Right atrium auricular region (tissue), 2 donors: Measurements from ENCODE around the gene GPX3. TPM values are rescaled to one million over a fixed set of nuclear protein-coding genes. Genes with fewer than 3 reads are reported as not detected.

Experiments
- DNase-seq: peaks from one replicate; pipeline ENCODE4 v3.0.0-alpha.2; 2019; ENCODE audit warnings: low spot score
- H3K27ac ChIP-seq, 2 donors: fragments of 200-600 bp; sonication (generic); 1 replicate in 1 of 2; 2 replicates in 1 of 2; pipeline ENCODE4 v1.5.1; 2016 to 2019
- H3K27me3 ChIP-seq, 2 donors: fragments of 200-600 bp; sonication (generic); one replicate each; pipeline versions ENCODE4 v1.5.1 to v1.6.0; 2017 to 2019
- H3K36me3 ChIP-seq: fragments of 200-600 bp; sonication (generic); one replicate; pipeline ENCODE4 v1.5.1; 2016
- H3K4me1 ChIP-seq, 2 donors: fragments of 200-600 bp; sonication (generic); one replicate each; pipeline versions ENCODE4 v1.5.1 to v1.6.0; 2017 to 2019
- H3K4me3 ChIP-seq, 2 donors: fragments of 200-600 bp; sonication (generic); 1 replicate in 1 of 2; 2 replicates in 1 of 2; pipeline ENCODE4 v1.5.1; 2017 to 2019; ENCODE audit warnings: mild to moderate bottlenecking in 1 of 2, moderate library complexity in 1 of 2
- H3K9me3 ChIP-seq, 2 donors: fragments of 200-600 bp; sonication (generic); one replicate each; pipeline ENCODE4 v1.5.1; 2019
- total RNA-seq, 2 donors: library from RNA; depleted of rRNA; stranded (reverse); fragments of >200 nt; gene quantifications; one replicate each; pipeline ENCODE4 v1.1.0, GENCODE V29; 2016
- TF ChIP-seq, protein P1 (sequence below), 2 donors: fragments of 200-600 bp; sonication (generic); IDR thresholded peaks; one replicate each; pipeline ENCODE4 v1.5.1; 2019; ENCODE audit warnings: antibody characterized with exemption in 2 of 2

GPX3 gene, protein sequence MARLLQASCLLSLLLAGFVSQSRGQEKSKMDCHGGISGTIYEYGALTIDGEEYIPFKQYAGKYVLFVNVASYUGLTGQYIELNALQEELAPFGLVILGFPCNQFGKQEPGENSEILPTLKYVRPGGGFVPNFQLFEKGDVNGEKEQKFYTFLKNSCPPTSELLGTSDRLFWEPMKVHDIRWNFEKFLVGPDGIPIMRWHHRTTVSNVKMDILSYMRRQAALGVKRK
- 1,000 to 10,000 TPM; 2,222 to 2,480 TPM for total RNA-seq

DNA sequence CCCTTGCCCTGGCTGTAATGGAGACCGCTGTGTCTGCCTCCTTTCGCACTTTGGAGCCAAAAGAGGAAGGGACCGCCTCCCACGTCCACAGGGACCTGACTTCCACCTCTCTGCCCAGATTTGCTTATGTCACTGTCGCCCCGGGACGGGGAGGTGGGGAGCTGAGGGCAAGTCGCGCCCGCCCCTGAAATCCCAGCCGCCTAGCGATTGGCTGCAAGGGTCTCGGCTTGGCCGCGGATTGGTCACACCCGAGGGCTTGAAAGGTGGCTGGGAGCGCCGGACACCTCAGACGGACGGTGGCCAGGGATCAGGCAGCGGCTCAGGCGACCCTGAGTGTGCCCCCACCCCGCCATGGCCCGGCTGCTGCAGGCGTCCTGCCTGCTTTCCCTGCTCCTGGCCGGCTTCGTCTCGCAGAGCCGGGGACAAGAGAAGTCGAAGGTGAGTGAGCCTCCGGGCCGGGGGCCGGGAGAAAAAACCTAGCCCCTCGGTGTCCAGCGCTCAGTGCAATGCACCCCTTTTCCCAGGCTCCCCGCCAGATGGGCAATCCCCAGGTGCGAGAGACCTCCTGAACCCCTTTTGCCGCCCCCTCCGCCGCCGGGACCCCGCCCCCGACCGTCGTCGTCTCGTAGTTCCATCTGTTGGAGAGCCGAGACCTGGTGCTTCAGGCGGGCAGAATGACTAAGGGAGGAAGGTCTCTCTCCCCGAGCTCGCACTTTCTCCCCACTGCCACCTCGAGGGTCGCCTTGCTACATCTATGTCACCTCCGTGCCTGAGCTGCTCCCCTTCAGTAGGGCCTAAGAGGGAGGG lies at the start of gene GPX3:
GPX3 (plus strand) TSS at position 288 of the 807 bp plus-strand sequence; CDS start at position 352, 64 bp downstream.
- Histone ChIP-seq H3K4me1 (peaks cover 0 to 56% of the 10 kb centered on the region in 2 donors), H3K9me3 (no peaks in the 10 kb centered on the region), H3K36me3 (peaks cover 28% of the 10 kb centered on the region), H3K4me3 (peak within 1 kb of the TSS; percentile 93), H3K27ac (peak within 1 kb of the TSS; percentile 97 to 98), H3K27me3 (no peaks in the 10 kb centered on the region)
- peak; percentile 98 for DNase-seq
- TF ChIP-seq, protein P1, sequence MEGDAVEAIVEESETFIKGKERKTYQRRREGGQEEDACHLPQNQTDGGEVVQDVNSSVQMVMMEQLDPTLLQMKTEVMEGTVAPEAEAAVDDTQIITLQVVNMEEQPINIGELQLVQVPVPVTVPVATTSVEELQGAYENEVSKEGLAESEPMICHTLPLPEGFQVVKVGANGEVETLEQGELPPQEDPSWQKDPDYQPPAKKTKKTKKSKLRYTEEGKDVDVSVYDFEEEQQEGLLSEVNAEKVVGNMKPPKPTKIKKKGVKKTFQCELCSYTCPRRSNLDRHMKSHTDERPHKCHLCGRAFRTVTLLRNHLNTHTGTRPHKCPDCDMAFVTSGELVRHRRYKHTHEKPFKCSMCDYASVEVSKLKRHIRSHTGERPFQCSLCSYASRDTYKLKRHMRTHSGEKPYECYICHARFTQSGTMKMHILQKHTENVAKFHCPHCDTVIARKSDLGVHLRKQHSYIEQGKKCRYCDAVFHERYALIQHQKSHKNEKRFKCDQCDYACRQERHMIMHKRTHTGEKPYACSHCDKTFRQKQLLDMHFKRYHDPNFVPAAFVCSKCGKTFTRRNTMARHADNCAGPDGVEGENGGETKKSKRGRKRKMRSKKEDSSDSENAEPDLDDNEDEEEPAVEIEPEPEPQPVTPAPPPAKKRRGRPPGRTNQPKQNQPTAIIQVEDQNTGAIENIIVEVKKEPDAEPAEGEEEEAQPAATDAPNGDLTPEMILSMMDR (IDR thresholded peaks at IDR 0.05): no peak

DNA sequence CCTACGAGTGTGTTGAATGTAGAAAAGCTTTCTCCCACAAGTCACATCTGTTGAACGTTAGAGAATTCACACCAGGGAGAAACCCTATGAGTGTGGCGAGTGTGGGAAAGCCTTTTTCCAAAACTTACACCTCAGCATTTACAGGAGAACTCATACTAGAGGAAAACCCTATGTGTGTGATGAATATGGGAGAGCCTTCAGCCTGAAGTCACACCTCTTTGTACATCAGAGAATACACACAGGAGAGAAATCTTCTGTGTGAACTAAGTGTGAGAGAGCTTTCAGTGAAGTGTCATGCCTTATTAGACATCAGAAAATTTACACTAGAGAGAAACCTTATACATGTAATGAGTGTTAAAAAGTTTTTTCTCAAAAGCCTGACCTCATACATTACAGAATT lies 41.8 kb upstream of the GPX3 start:
- H3K4me3 ChIP-seq: no peak overlapping the region
- H3K27ac ChIP-seq: no peak overlapping the region
- H3K36me3 ChIP-seq: no peaks in the 10 kb centered on the region
- H3K4me1 ChIP-seq: no peaks in the 10 kb centered on the region
- no peak for DNase-seq
- no peaks in the 10 kb centered on the region for H3K27me3 ChIP-seq
- H3K9me3 ChIP-seq: peaks cover 0 to 24% of the 10 kb centered on the region in 2 donors
- TF ChIP-seq, protein P1 (IDR thresholded peaks at IDR 0.05): no peak

DNA sequence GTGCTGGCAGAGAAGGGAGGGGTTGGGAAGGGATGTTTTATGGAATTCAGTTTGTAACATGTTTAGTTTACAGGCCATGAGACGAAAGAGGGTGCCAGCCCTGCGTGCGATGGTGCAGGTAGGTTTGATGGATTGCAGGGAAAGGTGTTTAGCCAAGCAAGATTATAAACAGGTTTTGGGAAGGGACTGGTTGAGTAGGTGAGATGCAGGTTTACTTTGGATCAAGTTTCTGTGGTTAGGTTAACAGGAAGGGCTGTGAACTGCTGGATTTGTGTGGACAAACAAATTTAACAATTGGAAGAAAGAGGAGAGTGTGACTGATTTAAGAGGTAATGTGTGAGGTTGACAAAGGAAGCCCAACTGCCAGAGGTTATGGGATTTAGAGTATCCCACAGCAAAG lies 32.6 kb upstream of the GPX3 start:
- DNase-seq: no peak
- no peaks in the 10 kb centered on the region for H3K9me3 ChIP-seq
- no peaks in the 10 kb centered on the region for H3K36me3 ChIP-seq
- no peaks in the 10 kb centered on the region for H3K27me3 ChIP-seq
- no peaks in the 10 kb centered on the region for H3K4me1 ChIP-seq
- TF ChIP-seq, protein P1 (IDR thresholded peaks at IDR 0.05): no peak
- no peak overlapping the region for H3K4me3 ChIP-seq
- H3K27ac ChIP-seq: no peak overlapping the region

DNA sequence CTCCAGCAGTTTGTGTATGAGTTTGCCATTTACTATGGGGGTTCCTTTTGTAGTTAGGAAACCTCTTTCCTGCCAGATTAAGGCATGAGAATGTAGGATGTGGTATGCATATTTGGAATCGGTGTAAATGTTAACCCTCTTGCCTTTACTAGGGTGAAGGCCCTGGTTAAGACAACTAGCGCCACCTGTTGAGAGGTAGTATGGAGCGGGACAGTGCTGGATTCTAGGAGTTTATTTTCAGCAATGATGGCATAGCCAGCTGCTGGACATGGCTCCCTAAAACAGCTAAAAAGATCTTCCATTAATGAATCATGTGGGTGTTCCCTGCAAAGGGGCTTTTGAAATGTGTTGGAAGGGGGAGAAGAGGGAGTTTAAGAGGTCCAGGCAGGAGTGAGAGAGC lies 30.7 kb upstream of the GPX3 start:
- Histone ChIP-seq H3K4me3 (no peak overlapping the region), H3K4me1 (no peaks in the 10 kb centered on the region), H3K9me3 (no peaks in the 10 kb centered on the region), H3K27ac (no peak overlapping the region), H3K27me3 (no peaks in the 10 kb centered on the region), H3K36me3 (no peaks in the 10 kb centered on the region)
- DNase-seq: no peak
- TF ChIP-seq, protein P1 (IDR thresholded peaks at IDR 0.05): no peak

DNA sequence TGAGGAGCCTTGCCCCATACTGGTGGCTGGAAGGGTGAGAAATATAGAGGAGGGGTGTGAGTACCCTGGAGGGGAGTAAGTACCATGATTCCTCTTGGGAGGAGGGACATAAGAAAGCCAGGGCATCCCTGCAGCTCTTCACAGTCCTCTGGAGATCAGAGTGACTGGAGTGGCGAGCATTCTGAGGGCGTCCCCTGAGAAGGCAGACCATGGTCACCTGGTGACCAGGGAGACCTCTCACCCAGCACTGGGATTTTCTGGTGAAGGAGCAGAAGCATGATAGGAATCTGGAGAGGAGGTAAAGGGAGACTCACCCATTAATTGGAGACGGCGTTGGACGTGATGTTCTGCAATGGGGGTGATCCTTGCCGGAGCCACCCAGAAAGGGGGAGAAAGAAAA lies 27.7 kb upstream of the GPX3 start:
- TF ChIP-seq, protein P1 (IDR thresholded peaks at IDR 0.05): no peak
- no peak for DNase-seq
- H3K9me3 ChIP-seq: no peaks in the 10 kb centered on the region

More for the DNA sequence above, 27.7 kb upstream of the GPX3 start:
- no peaks in the 10 kb centered on the region for H3K27me3 ChIP-seq
- H3K27ac ChIP-seq: no peak overlapping the region
- H3K4me3 ChIP-seq: no peak overlapping the region
- no peaks in the 10 kb centered on the region for H3K36me3 ChIP-seq
- H3K4me1 ChIP-seq: no peaks in the 10 kb centered on the region
